Tibial nerve (tissue), 4 donors: ENCODE measurements around the gene MARCHF2. TPM values are rescaled to one million over a fixed set of nuclear protein-coding genes. Genes with fewer than 3 reads are reported as not detected.

Experiments used
- DNase-seq, 2 donors: peaks; one replicate each; pipeline ENCODE4 v3.0.0-alpha.2; 2019; ENCODE audit warnings: low spot score in 2 of 2
- H3K27ac ChIP-seq, 4 donors: fragments of 200-600 bp; sonication (generic) in 3 of 4; one replicate each; pipeline ENCODE4 v1.5.1; 2017 to 2019; ENCODE audit warnings: mild to moderate bottlenecking in 1 of 4
- H3K27me3 ChIP-seq, 2 donors: fragments of 200-600 bp; sonication (generic) in 1 of 2; one replicate each; pipeline versions ENCODE4 v1.5.1 to v1.6.0; 2017 to 2019
- H3K36me3 ChIP-seq, 3 donors: fragments of 200-600 bp; sonication (generic); one replicate each; pipeline ENCODE4 v1.5.1; 2018 to 2019
- H3K4me1 ChIP-seq, 4 donors: fragments of 200-600 bp; sonication (generic) in 3 of 4; one replicate each; pipeline ENCODE4 v1.5.1; 2017 to 2019
- H3K4me3 ChIP-seq, 4 donors: fragments of 200-600 bp; sonication (generic) in 3 of 4; one replicate each; pipeline ENCODE4 v1.5.1; 2017 to 2019; ENCODE audit warnings: mild to moderate bottlenecking in 1 of 4, moderate library complexity in 1 of 4
- H3K9me3 ChIP-seq, 4 donors: fragments of 200-600 bp; sonication (generic) in 3 of 4; one replicate each; pipeline ENCODE4 v1.5.1; 2017 to 2019
- CTCF ChIP-seq, 5 experiments: fragments of 200-600 bp in 3 of 5; fragments of 450-650 bp in 2 of 5; sonication (generic) in 3 of 5; IDR thresholded peaks; one replicate each; pipeline ENCODE4 v1.5.1; 2016 to 2019; ENCODE audit warnings: antibody characterized with exemption in 5 of 5, mild to moderate bottlenecking in 3 of 5, moderate library complexity in 2 of 5
- EP300 ChIP-seq, 2 donors: sonication (generic); formaldehyde crosslinking; IDR thresholded peaks; one replicate each; pipeline ENCODE4 v1.6.1; 2017; ENCODE audit warnings: antibody characterized with exemption in 2 of 2, mild to moderate bottlenecking in 1 of 2
- POLR2A ChIP-seq, 2 donors: fragments of 450-650 bp; IDR thresholded peaks; one replicate each; pipeline ENCODE4 v1.6.1; 2017; ENCODE audit warnings: antibody characterized with exemption in 2 of 2, mild to moderate bottlenecking in 2 of 2, moderate library complexity in 2 of 2
- WGBS, 2 donors: methylation state at CpG; one replicate each; pipeline ENCODE4 v1.1.5; 2018; 5-methylcytosine and 5-hydroxymethylcytosine counted together
- total RNA-seq, 4 donors: library from RNA; depleted of rRNA; stranded (reverse); fragments of >200 nt; gene quantifications; one replicate each; pipeline ENCODE4 v1.1.0, GENCODE V29; 2016

The MARCHF2 gene
- total RNA-seq, 4 donors from 2014 or later, result 149 to 242 (median 184) TPM

DNA sequence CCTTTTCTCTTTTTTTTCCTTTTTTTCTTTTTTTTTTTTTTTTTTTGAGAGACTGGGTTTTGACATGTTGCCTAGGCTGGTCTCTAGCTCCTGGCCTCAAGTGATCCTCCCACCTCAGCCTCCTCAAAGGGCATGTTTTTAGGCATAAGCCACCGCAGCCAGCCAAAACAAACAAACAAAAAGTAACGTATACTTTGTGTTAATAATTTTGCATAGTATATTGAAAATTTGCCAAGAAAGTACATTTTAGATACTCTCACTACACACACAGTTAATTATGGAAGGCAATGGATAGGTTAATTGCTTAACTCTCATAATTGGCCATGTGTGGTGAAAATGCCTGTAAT lies 24.5 kb upstream of the MARCHF2 start:
- H3K36me3 ChIP-seq, result peaks cover 0 to 17% (median 0%) of the 10 kb centered on the region in 3 donors
- 32 to 63% methylated on average over 2 of the region's 2 CpGs for WGBS, 2 donors
- DNase-seq, result no peak
- peak overlapping the region in 1 of 4 donors; percentile 2 for H3K27ac ChIP-seq
- peaks cover 0 to 33% (median 32%) of the 10 kb centered on the region in 4 donors for H3K4me1 ChIP-seq
- H3K27me3 ChIP-seq, result no peaks in the 10 kb centered on the region
- no peak for TF ChIP-seq POLR2A (IDR thresholded peaks at IDR 0.05)
- TF ChIP-seq EP300 (IDR thresholded peaks at IDR 0.05), result no peak
- no peak for TF ChIP-seq CTCF (IDR thresholded peaks at IDR 0.05)
- H3K9me3 ChIP-seq, result no peaks in the 10 kb centered on the region
- H3K4me3 ChIP-seq, result no peak overlapping the region

DNA sequence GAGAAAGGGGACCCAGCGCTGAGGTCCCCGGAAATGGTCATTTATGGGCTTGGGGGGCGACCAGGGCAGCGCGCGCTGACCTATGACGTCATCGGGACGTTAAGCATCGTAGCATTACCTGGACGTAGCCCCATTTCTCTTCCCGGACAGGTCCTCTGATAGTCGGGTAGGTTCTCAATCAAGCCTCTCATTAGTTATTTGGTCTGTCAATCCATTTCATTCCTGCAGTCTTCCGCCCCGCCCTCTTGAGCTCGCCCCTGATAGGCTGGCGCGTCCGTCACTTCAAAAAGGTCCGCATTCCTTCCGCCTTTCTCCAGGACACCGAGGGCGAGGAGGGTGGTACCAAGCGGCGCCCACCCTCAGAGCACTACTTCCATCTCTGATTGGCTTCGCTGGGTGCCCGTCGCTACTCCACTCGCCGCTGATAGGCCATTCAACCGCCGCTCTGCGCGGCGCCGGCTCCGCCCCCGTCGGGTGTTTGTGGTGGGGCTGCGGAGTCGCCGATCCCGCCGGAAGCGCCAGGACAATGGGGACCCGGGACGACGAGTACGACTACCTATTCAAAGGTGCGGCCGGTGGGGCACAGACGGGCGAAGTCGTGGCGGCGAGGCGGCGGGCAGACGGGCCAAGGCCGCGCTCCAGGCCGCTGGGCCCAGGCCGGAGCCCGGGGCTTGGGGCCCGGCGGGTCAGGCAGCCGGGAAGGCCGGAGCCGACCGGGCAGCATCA lies 23.1 kb upstream of the MARCHF2 start, which contains the start of gene RAB11B:
Gene RAB11B (plus strand): TSS at position 470 of the 726 bp plus-strand sequence. CDS start 57 bp downstream, at position 527.
- peaks cover 0 to 17% (median 0%) of the 10 kb centered on the region in 3 donors for H3K36me3 ChIP-seq

DNA sequence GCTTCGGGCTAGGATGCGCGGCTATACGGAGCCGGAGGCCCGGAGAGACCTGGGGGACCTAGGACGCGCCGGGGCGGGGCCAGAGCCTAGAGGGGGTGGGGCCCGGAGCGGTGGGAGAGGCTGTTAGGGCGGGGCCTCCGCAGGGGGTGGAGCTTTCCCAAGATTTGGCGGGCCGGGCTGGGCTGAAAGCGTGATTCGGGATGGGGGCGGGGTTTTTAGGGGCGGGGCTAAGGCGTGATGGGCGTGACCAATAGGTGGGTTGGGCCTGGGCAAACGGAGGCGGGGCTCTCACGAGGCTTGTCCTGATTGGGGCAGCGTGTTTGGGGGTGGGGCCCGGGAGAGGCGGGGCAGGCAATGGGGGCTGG lies 22.5 kb upstream of the MARCHF2 start:
- peak overlapping the region; percentile 45 to 100 (median 98) for H3K4me3 ChIP-seq
- no peaks in the 10 kb centered on the region for H3K9me3 ChIP-seq
- no peaks in the 10 kb centered on the region for H3K27me3 ChIP-seq
- peaks cover 0 to 17% (median 0%) of the 10 kb centered on the region in 3 donors for H3K36me3 ChIP-seq
- H3K4me1 ChIP-seq, result peaks cover 0 to 53% (median 46%) of the 10 kb centered on the region in 4 donors
- WGBS, 2 donors, result 0 to 3% methylated on average over 22 to 24 of the region's 28 CpGs
- DNase-seq, result peak; percentile 97
- H3K27ac ChIP-seq, result peak overlapping the region; percentile 100
- TF ChIP-seq POLR2A (IDR thresholded peaks at IDR 0.05) (no peak), EP300 (IDR thresholded peaks at IDR 0.05) (no peak), CTCF (IDR thresholded peaks at IDR 0.05) (no peak)

More for the DNA sequence above, 23.1 kb upstream of the MARCHF2 start, which contains the start of gene RAB11B:
- Histone ChIP-seq H3K4me3 (peak within 1 kb of the TSS; percentile 45 to 100 (median 98)), H3K4me1 (peaks cover 0 to 48% (median 43%) of the 10 kb centered on the region in 4 donors), H3K27ac (peak within 1 kb of the TSS; percentile 100), H3K9me3 (no peaks in the 10 kb centered on the region), H3K27me3 (no peaks in the 10 kb centered on the region)
- WGBS, 2 donors, result 0 to 1% methylated on average over 50 to 59 of the region's 70 CpGs
- peak; percentile 99 to 100 for DNase-seq
- TF ChIP-seq EP300 (IDR thresholded peaks at IDR 0.05), result peak in 1 of 2 donors; percentile 75
- peak; percentile 55 to 74 for TF ChIP-seq POLR2A (IDR thresholded peaks at IDR 0.05)
- TF ChIP-seq CTCF (IDR thresholded peaks at IDR 0.05), result peak in 2 of 5 experiments; percentile 35 to 51

DNA sequence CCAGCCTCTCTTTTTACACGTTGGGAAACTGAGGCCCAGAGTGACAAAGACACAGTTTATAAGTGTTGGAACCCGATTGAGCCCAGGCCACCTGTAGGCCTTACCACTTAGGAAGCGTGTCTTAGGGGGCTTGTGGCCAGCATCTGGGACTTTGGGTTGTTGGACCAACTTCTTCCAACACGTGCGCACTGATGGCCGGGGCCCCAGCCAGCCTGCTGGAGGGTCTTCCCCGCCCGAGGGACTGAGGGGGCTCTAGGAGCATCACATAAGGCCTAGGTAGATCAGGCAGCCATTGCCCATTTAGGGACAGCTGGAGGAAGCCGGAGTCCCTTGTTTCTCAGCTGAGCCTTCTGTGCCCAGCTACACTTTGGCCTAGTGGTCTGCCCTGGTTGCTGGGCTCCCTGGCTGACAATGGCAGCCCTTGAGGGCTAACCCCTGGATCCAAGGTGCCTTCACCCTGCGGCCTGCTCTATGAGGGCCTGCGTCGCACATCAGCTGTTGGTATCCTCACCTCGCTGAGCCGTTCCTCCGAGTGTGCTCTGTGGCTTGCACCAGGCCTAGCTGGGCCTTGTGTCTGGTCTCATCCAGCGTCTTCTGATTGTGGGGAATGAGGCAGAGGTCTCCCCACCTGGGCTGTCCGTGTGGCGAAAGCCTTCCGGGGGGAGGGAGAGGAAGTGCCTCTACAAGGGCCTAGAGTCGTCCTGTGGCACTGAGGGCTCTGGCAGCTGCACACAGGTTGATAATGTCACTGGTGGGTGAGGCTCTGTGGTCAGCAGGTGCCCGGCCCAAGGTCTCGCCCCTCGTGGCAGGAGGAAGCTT lies 21.7 kb upstream of the MARCHF2 start:
- Histone ChIP-seq H3K27ac (peak overlapping the region; percentile 100), H3K4me3 (peak overlapping the region in 3 of 4 donors; percentile 45 to 100 (median 99)), H3K36me3 (peaks cover 0 to 12% (median 0%) of the 10 kb centered on the region in 3 donors), H3K4me1 (peaks cover 0 to 60% (median 50%) of the 10 kb centered on the region in 4 donors), H3K27me3 (no peaks in the 10 kb centered on the region), H3K9me3 (no peaks in the 10 kb centered on the region)
- no peak for DNase-seq
- 67 to 68% methylated on average over 18 to 19 of the region's 23 CpGs for WGBS, 2 donors
- no peak for TF ChIP-seq CTCF (IDR thresholded peaks at IDR 0.05)
- no peak for TF ChIP-seq EP300 (IDR thresholded peaks at IDR 0.05)
- TF ChIP-seq POLR2A (IDR thresholded peaks at IDR 0.05), result no peak
